Transverse colon (tissue), 3 donors: Measurements from ENCODE around the gene GADD45G.

Experiments used
- EP300 ChIP-seq: sonication (generic); formaldehyde crosslinking; IDR thresholded peaks from one replicate; pipeline ENCODE4 v1.6.1; 2017; ENCODE audit warnings: antibody characterized with exemption, low read depth
- POLR2A ChIP-seq: fragments of 450-650 bp; IDR thresholded peaks from one replicate; pipeline ENCODE4 v1.6.1; 2016; ENCODE audit warnings: antibody characterized with exemption, mild to moderate bottlenecking, moderate library complexity
- TF ChIP-seq, protein P1 (sequence below), 5 experiments: fragments of 200-600 bp in 3 of 5; fragments of 450-650 bp in 2 of 5; sonication (generic) in 3 of 5; IDR thresholded peaks; 1 replicate in 2 of 5; 2 replicates in 3 of 5; pipeline ENCODE4 v1.5.1; 2016 to 2017; ENCODE audit warnings: antibody characterized with exemption in 5 of 5, inconsistent platforms in 3 of 5, mild to moderate bottlenecking in 2 of 5, moderate library complexity in 1 of 5

DNA sequence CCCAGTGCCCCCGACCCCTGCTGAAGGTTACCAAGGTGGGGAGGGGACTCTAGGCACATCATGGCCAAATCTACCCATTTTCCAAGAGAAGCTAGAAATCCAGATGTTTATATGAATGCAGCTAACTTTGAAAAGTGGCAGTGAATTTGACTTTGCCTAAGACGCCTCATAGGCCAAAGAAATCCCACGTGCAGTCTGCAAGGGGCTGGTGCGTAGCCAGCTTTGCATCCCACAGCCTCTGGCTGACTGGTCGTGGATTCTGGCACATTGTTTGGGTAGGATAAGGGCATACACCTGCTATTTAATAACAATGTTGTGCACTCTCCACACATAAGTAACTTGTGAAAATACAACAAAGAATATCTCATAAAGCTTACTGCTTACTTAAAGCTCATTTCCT, 3.5 kb upstream of the GADD45G start:
- TF ChIP-seq, protein P1, sequence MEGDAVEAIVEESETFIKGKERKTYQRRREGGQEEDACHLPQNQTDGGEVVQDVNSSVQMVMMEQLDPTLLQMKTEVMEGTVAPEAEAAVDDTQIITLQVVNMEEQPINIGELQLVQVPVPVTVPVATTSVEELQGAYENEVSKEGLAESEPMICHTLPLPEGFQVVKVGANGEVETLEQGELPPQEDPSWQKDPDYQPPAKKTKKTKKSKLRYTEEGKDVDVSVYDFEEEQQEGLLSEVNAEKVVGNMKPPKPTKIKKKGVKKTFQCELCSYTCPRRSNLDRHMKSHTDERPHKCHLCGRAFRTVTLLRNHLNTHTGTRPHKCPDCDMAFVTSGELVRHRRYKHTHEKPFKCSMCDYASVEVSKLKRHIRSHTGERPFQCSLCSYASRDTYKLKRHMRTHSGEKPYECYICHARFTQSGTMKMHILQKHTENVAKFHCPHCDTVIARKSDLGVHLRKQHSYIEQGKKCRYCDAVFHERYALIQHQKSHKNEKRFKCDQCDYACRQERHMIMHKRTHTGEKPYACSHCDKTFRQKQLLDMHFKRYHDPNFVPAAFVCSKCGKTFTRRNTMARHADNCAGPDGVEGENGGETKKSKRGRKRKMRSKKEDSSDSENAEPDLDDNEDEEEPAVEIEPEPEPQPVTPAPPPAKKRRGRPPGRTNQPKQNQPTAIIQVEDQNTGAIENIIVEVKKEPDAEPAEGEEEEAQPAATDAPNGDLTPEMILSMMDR (IDR thresholded peaks at IDR 0.05) = no peak
- TF ChIP-seq POLR2A (no peak), EP300 (no peak)
